22Rv1 (cell line): ENCODE measurements around the gene STXBP6.

ENCODE experiments used
- ZFX ChIP-seq: fragments of 450-650 bp; IDR thresholded peaks from 2 replicates; pipeline ENCODE4 v1.6.1; 2017; ENCODE audit warnings: antibody characterized with exemption, borderline replicate concordance
- TF ChIP-seq, protein P1 (sequence below): fragments of 450-650 bp; IDR thresholded peaks from 2 replicates; pipeline ENCODE4 v1.5.1; 2017; ENCODE audit warnings: mild to moderate bottlenecking

DNA sequence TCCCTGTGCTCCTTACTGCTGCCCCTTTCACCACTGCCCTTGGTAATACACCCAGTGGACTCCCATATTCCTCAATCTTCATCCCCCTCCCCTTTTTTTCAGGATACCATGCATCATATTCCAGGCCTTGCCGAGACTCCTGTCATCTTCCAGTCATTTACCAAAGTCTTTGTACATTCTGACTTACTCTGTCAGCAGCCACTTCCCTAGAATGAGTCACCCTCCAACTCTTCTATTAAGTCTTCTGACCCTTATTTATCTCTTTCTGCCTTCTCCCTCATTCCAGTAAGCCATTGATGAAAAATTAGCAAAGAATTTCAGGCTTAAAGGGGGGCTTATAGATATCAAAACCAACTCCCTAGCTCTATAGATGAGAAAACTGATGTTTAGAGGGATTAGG lies 128.0 kb downstream of the STXBP6 start:
- TF ChIP-seq, protein P1, sequence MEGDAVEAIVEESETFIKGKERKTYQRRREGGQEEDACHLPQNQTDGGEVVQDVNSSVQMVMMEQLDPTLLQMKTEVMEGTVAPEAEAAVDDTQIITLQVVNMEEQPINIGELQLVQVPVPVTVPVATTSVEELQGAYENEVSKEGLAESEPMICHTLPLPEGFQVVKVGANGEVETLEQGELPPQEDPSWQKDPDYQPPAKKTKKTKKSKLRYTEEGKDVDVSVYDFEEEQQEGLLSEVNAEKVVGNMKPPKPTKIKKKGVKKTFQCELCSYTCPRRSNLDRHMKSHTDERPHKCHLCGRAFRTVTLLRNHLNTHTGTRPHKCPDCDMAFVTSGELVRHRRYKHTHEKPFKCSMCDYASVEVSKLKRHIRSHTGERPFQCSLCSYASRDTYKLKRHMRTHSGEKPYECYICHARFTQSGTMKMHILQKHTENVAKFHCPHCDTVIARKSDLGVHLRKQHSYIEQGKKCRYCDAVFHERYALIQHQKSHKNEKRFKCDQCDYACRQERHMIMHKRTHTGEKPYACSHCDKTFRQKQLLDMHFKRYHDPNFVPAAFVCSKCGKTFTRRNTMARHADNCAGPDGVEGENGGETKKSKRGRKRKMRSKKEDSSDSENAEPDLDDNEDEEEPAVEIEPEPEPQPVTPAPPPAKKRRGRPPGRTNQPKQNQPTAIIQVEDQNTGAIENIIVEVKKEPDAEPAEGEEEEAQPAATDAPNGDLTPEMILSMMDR: no peak
- no peak for TF ChIP-seq ZFX
